ENCODE results near the gene RPS17. TPM values are rescaled to one million over a fixed set of nuclear protein-coding genes. Genes with fewer than 3 reads are reported as not detected.
A peak's percentile ranks its signal among the peaks of the same experiment; 100 is the strongest.

Gene RPS17
- total and polyA plus RNA-seq, 12 donors: 1,210 to 3,062 (median 1,598) TPM

- Histone ChIP-seq H3K9me3 (replicated peaks in 1 of 3) (no peaks in the 10 kb centered on the region), H3K4me1 (replicated peaks in 1 of 2) (peaks cover 0 to 8% of the 10 kb centered on the region in 2 donors), H3K27me3 (no peaks in the 10 kb centered on the region), H3K36me3 (replicated peaks in 1 of 2) (no peaks in the 10 kb centered on the region), H3K4me3 (no peak overlapping the region), H3K27ac (no peak overlapping the region)
- 41 to 67% (median 60%) methylated on average over 3 of the region's 3 CpGs for WGBS, 4 donors
- TF ChIP-seq POLR2A (IDR thresholded peaks at IDR 0.05) (no peak), CTCF (IDR thresholded peaks at IDR 0.05) (no peak)
- intact Hi-C loops (cut with DNase I): loop anchor here in 1 of 2 donors (10.0 kb wide), 4 partner anchors 100 to 260 kb away; partner anchors contain the start of genes AP3B2, CPEB1, FSD2 and WHAMM
- no peak for DNase-seq
These were observed 4.7 kb upstream of the RPS17 start for GRCh38 chr15:82545002-82545401.

GRCh38 chr15:82544431-82544830 lies 4.2 kb upstream of the RPS17 start:
- Histone ChIP-seq H3K27me3 (no peaks in the 10 kb centered on the region), H3K9me3 (replicated peaks in 1 of 3) (no peaks in the 10 kb centered on the region), H3K4me3 (no peak overlapping the region), H3K4me1 (replicated peaks in 1 of 2) (peaks cover under 1 to 8% of the 10 kb centered on the region in 2 donors), H3K36me3 (replicated peaks in 1 of 2) (no peaks in the 10 kb centered on the region), H3K27ac (no peak overlapping the region)
- intact Hi-C loops (cut with DNase I): loop anchor here in 1 of 2 donors (10.0 kb wide), 4 partner anchors 100 to 260 kb away; partner anchors contain the start of genes AP3B2, CPEB1, FSD2 and WHAMM
- 0 to 73% (median 68%) methylated on average over 1 to 9 of the region's 9 CpGs for WGBS, 4 donors
- TF ChIP-seq POLR2A (IDR thresholded peaks at IDR 0.05) (no peak), CTCF (IDR thresholded peaks at IDR 0.05) (no peak)
- DNase-seq: no peak

- 36 to 55% (median 46%) methylated on average over 2 of the region's 2 CpGs for WGBS, 4 donors
- TF ChIP-seq CTCF (IDR thresholded peaks at IDR 0.05): no peak
- no peak for TF ChIP-seq POLR2A (IDR thresholded peaks at IDR 0.05)
- Histone ChIP-seq H3K36me3 (replicated peaks in 1 of 2) (peaks cover 0 to 8% of the 10 kb centered on the region in 2 donors), H3K9me3 (replicated peaks in 1 of 3) (no peaks in the 10 kb centered on the region), H3K27ac (no peak overlapping the region), H3K4me3 (no peak overlapping the region), H3K27me3 (no peaks in the 10 kb centered on the region), H3K4me1 (replicated peaks in 1 of 2) (peaks cover 7 to 18% of the 10 kb centered on the region in 2 donors)
- intact Hi-C loops (cut with DNase I): loop anchor here in 1 of 2 donors (10.0 kb wide), 4 partner anchors 102 to 262 kb away; partner anchors contain the start of genes AP3B2, CPEB1, FSD2 and WHAMM
- no peak for DNase-seq
These were observed 2.9 kb upstream of the RPS17 start for GRCh38 chr15:82543160-82543559.

- intact Hi-C loops (cut with DNase I): loop anchor here in 1 of 2 donors (10.0 kb wide), 4 partner anchors 104 to 264 kb away; partner anchors contain the start of genes AP3B2, CPEB1, FSD2 and WHAMM
- peak in 2 of 7 donors; percentile 6 to 29 for DNase-seq
These were observed 751 bp upstream of the RPS17 start for GRCh38 chr15:82540984-82541431.

More at GRCh38 chr15:82540984-82541431, 751 bp upstream of the RPS17 start:
- no peak for TF ChIP-seq POLR2A (IDR thresholded peaks at IDR 0.05)
- no peak for TF ChIP-seq CTCF (IDR thresholded peaks at IDR 0.05)
- H3K27me3 ChIP-seq: no peaks in the 10 kb centered on the region
- H3K27ac ChIP-seq: peak overlapping the region; percentile 32 to 92 (median 75)
- 25 to 32% (median 30%) methylated on average over 10 to 11 of the region's 11 CpGs for WGBS, 4 donors
- peaks cover 7 to 18% of the 10 kb centered on the region in 2 donors for H3K4me1 ChIP-seq (replicated peaks in 1 of 2)
- no peaks in the 10 kb centered on the region for H3K9me3 ChIP-seq (replicated peaks in 1 of 3)
- H3K4me3 ChIP-seq: peak overlapping the region; percentile 58 to 96 (median 66)
- peaks cover 0 to 29% of the 10 kb centered on the region in 2 donors for H3K36me3 ChIP-seq (replicated peaks in 1 of 2)

All from adrenal gland (tissue), 12 donors.